HepG2 (cell line): ENCODE measurements around the gene HEXIM1. TPM values are rescaled to one million over a fixed set of nuclear protein-coding genes. Genes with fewer than 3 reads are reported as not detected.

Experiments used
- ARID5B ChIP-seq: IDR thresholded peaks from 2 replicates; pipeline ENCODE4 v1.4.0; 2020; ENCODE audit warnings: mild to moderate bottlenecking, missing genetic modification reagents
- ATF5 ChIP-seq: sonication (generic); formaldehyde crosslinking; IDR thresholded peaks from 2 replicates; pipeline ENCODE4 v1.4.0; 2020; ENCODE audit warnings: mild to moderate bottlenecking, low read depth, missing genetic modification reagents
- FOXC1 ChIP-seq: sonication (generic); formaldehyde crosslinking; IDR thresholded peaks from 2 replicates; pipeline ENCODE4 v1.8.0; 2022; ENCODE audit warnings: mild to moderate bottlenecking, missing genetic modification reagents, borderline replicate concordance
- HOXA9 ChIP-seq: sonication (generic); formaldehyde crosslinking; IDR thresholded peaks from 2 replicates; pipeline ENCODE4 v1.8.1; 2022; ENCODE audit warnings: missing genetic modification reagents, mild to moderate bottlenecking, moderate library complexity, borderline replicate concordance
- HOXD1 ChIP-seq: sonication (generic); formaldehyde crosslinking; IDR thresholded peaks from 2 replicates; pipeline ENCODE4 v1.5.0; 2020; ENCODE audit warnings: missing genetic modification reagents
- MXD1 ChIP-seq: sonication (generic); formaldehyde crosslinking; IDR thresholded peaks from 2 replicates; pipeline ENCODE4 v1.4.0; 2020; ENCODE audit warnings: mild to moderate bottlenecking, missing genetic modification reagents
- RFXAP ChIP-seq: sonication (generic); formaldehyde crosslinking; IDR thresholded peaks from 2 replicates; pipeline ENCODE4 v1.4.0; 2020; ENCODE audit warnings: missing genetic modification reagents, borderline replicate concordance
- RORA ChIP-seq: sonication (generic); formaldehyde crosslinking; IDR thresholded peaks from 2 replicates; pipeline ENCODE4 v1.5.0; 2020; ENCODE audit warnings: mild to moderate bottlenecking, missing genetic modification reagents, moderate library complexity
- TERF1 ChIP-seq: sonication (generic); formaldehyde crosslinking; IDR thresholded peaks from 2 replicates; pipeline ENCODE4 v1.8.0; 2022; ENCODE audit warnings: mild to moderate bottlenecking, missing genetic modification reagents, moderate library complexity
- ZBTB10 ChIP-seq: sonication (generic); formaldehyde crosslinking; IDR thresholded peaks from 2 replicates; pipeline ENCODE4 v1.4.0; 2020; ENCODE audit warnings: missing genetic modification reagents, borderline replicate concordance
- ZFAT ChIP-seq: sonication (generic); formaldehyde crosslinking; conservative IDR thresholded peaks from 2 replicates; pipeline ENCODE4 v1.8.1; 2023; ENCODE audit warnings: missing genetic modification reagents, inconsistent platforms
- ZGPAT ChIP-seq: IDR thresholded peaks from 2 replicates; pipeline ENCODE4 v1.6.1; 2016; ENCODE audit warnings: mild to moderate bottlenecking
- ZMYM3 ChIP-seq: sonication (generic); formaldehyde crosslinking; IDR thresholded peaks from 2 replicates; pipeline ENCODE4 v1.5.1; 2020; ENCODE audit warnings: mild to moderate bottlenecking, missing genetic modification reagents
- ZNF354B ChIP-seq: sonication (generic); formaldehyde crosslinking; IDR thresholded peaks from 2 replicates; pipeline ENCODE4 v1.8.0; 2022; ENCODE audit warnings: mild to moderate bottlenecking, missing genetic modification reagents
- ZNF879 ChIP-seq: sonication (generic); formaldehyde crosslinking; IDR thresholded peaks from 2 replicates; pipeline ENCODE4 v1.8.1; 2023; ENCODE audit warnings: missing genetic modification reagents
- ZUFSP ChIP-seq: sonication (generic); formaldehyde crosslinking; IDR thresholded peaks from 2 replicates; pipeline ENCODE4 v1.9.0; 2021; ENCODE audit warnings: missing genetic modification reagents, mild to moderate bottlenecking, borderline replicate concordance
- polyA plus RNA-seq, 8 experiments: library from polyadenylated mRNA; depleted of rRNA in 3 of 8; stranded (reverse) in 7 of 8; unstranded in 1 of 8; fragments of >200 nt; fragmentation: Illumina TruSeq in 4 of 8; extraction: Trizol in 4 of 8; gene quantifications; 2 replicates each; pipeline versions ENCODE4 v1.2.1 to v1.2.3, GENCODE V29; 2011 to 2016; ENCODE audit warnings: low read depth in 4 of 8, missing spikeins in 1 of 8, mixed read lengths in 1 of 8; ENCODE audit not compliant: insufficient read depth in 1 of 8
- total RNA-seq, 5 experiments: library from RNA; depleted of rRNA; stranded (reverse); fragments of >200 nt; fragmentation: Illumina TruSeq; extraction: Trizol; gene quantifications; 2 replicates each; pipeline ENCODE4 v1.2.3, GENCODE V29; 2016; ENCODE audit warnings: low read depth in 1 of 5

The HEXIM1 gene
- total and polyA plus RNA-seq, 2 of the 13 experiments (the other 11 are each of a cell fraction or from before 2014, with no cell fraction given), result 10.5 to 16.6 TPM

- TF ChIP-seq ARID5B (CRISPR knock-in tag) (peak; percentile 22; the same call in 1 of the 2 replicates), ZFAT (CRISPR knock-in tag) (no peak), ZNF879 (CRISPR knock-in tag) (no peak), HOXD1 (peak; percentile 92), TERF1 (CRISPR knock-in tag) (no peak), ZMYM3 (CRISPR knock-in tag) (no peak), ZGPAT (CRISPR knock-in tag) (0 out of 2 replicates have a peak, but pooled peaks have one; percentile 28), HOXA9 (CRISPR knock-in tag) (no peak; the same call in none of the 2 replicates), ZNF354B (CRISPR knock-in tag) (no peak), ZUFSP (CRISPR knock-in tag) (no peak), ZBTB10 (no peak), FOXC1 (no peak), RFXAP (CRISPR knock-in tag) (peak; percentile 64; the same call in 1 of the 2 replicates), ATF5 (no peak), RORA (no peak), MXD1 (CRISPR knock-in tag) (no peak)
Observed at GRCh38 chr17:45149037-45149668, 878 bp downstream of the HEXIM1 start (continued).
